Upper lobe of left lung (tissue), 6 donors: Measurements from ENCODE around the gene SCUBE1. TPM values are rescaled to one million over a fixed set of nuclear protein-coding genes. Genes with fewer than 3 reads are reported as not detected.
A peak's percentile ranks its signal among the peaks of the same experiment; 100 is the strongest.

Experiments used
- ATAC-seq, 2 donors: fragments of 200-7000 bp; cut with Tn5 transposase; one replicate each; pipeline ENCODE4 v1.9.1; 2022; ENCODE audit warnings: mild to moderate bottlenecking in 2 of 2, moderate library complexity in 2 of 2; ENCODE audit not compliant: low FRiP score in 2 of 2
- DNase-seq, 2 donors: peaks; one replicate each; pipeline ENCODE4 v3.0.0-alpha.2; 2019 to 2020
- H3K27ac ChIP-seq, 4 donors: fragments of 200-600 bp; sonication (generic); one replicate each; pipeline ENCODE4 v1.5.1; 2016 to 2019
- H3K27me3 ChIP-seq, 4 donors: fragments of 200-600 bp; sonication (generic); one replicate each; pipeline ENCODE4 v1.5.1; 2017 to 2019
- H3K36me3 ChIP-seq, 4 donors: fragments of 200-600 bp; sonication (generic); one replicate each; pipeline ENCODE4 v1.5.1; 2016 to 2019
- H3K4me1 ChIP-seq, 4 donors: fragments of 200-600 bp; sonication (generic); one replicate each; pipeline ENCODE4 v1.5.1; 2018 to 2019
- H3K4me3 ChIP-seq, 4 donors: fragments of 200-600 bp; sonication (generic); one replicate each; pipeline ENCODE4 v1.5.1; 2017 to 2019; ENCODE audit warnings: mild to moderate bottlenecking in 2 of 4, moderate library complexity in 1 of 4
- H3K9me3 ChIP-seq, 4 donors: fragments of 200-600 bp; sonication (generic); one replicate each; pipeline ENCODE4 v1.5.1; 2018 to 2019
- EP300 ChIP-seq, 4 donors: sonication (generic); formaldehyde crosslinking; IDR thresholded peaks; one replicate each; pipeline ENCODE4 v1.5.1; 2017; ENCODE audit warnings: antibody characterized with exemption in 4 of 4, control low read depth in 2 of 4
- POLR2A ChIP-seq, 4 donors: fragments of 450-650 bp; IDR thresholded peaks; one replicate each; pipeline ENCODE4 v1.5.1; 2016 to 2017; ENCODE audit warnings: antibody characterized with exemption in 4 of 4, mild to moderate bottlenecking in 2 of 4
- POLR2AphosphoS5 ChIP-seq, 2 donors: sonication (generic); formaldehyde crosslinking; IDR thresholded peaks; one replicate each; pipeline ENCODE4 v1.5.1; 2017; ENCODE audit warnings: antibody characterized with exemption in 2 of 2
- WGBS, 2 donors: methylation state at CpG; one replicate each; pipeline ENCODE4 v1.1.5; 2017 to 2018; 5-methylcytosine and 5-hydroxymethylcytosine counted together
- total RNA-seq, 6 donors: library from RNA; depleted of rRNA in 4 of 6; stranded (reverse); fragments of >200 nt in 4 of 6; gene quantifications; one replicate each; pipeline versions ENCODE4 v1.1.0 to v1.2.1, GENCODE V29; 2016 to 2021
- TF ChIP-seq, protein P1 (sequence below), 6 experiments: fragments of 450-650 bp in 4 of 6; fragments of 200-600 bp in 2 of 6; sonication (generic) in 2 of 6; IDR thresholded peaks; one replicate each; pipeline ENCODE4 v1.5.1; 2016 to 2019; ENCODE audit warnings: antibody characterized with exemption in 6 of 6
- donor health status: DM: no; HTN: no; CAD: no; lungs with moderate emphysema.
- donor health status: DM: no; HTN: yes; CAD: no; lungs with severe emphysema.

The SCUBE1 gene
- total RNA-seq, 6 donors from 2014 or later: 9.7 to 55.9 (median 20.8) TPM

DNA sequence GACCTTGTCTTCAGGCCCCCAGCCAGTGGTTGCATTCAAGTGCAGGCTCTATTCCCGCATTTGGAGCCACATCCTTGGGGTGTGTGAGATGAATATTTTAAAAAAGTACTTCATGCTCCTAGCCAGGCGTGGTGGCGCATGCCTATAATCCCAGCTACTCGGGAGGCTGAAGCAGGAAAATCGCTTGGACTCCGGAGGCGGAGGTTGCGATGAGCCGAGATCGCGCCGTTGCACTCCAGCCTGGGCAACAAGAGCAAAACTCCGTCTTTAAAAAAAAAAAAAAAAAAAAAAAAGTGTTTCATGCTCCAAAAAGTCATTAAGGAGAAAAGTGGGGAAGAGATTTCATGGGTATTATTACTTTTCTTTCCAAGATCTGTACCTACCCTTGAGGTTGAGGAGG lies 18.0 kb downstream of the SCUBE1 start:
- H3K4me3 ChIP-seq: no peak overlapping the region
- no peaks in the 10 kb centered on the region for H3K27me3 ChIP-seq
- H3K9me3 ChIP-seq: no peaks in the 10 kb centered on the region
- TF ChIP-seq EP300 (IDR thresholded peaks at IDR 0.05): no peak
- no peak for TF ChIP-seq POLR2AphosphoS5 (IDR thresholded peaks at IDR 0.05)
- no peak for TF ChIP-seq POLR2A (IDR thresholded peaks at IDR 0.05)
- TF ChIP-seq, protein P1, sequence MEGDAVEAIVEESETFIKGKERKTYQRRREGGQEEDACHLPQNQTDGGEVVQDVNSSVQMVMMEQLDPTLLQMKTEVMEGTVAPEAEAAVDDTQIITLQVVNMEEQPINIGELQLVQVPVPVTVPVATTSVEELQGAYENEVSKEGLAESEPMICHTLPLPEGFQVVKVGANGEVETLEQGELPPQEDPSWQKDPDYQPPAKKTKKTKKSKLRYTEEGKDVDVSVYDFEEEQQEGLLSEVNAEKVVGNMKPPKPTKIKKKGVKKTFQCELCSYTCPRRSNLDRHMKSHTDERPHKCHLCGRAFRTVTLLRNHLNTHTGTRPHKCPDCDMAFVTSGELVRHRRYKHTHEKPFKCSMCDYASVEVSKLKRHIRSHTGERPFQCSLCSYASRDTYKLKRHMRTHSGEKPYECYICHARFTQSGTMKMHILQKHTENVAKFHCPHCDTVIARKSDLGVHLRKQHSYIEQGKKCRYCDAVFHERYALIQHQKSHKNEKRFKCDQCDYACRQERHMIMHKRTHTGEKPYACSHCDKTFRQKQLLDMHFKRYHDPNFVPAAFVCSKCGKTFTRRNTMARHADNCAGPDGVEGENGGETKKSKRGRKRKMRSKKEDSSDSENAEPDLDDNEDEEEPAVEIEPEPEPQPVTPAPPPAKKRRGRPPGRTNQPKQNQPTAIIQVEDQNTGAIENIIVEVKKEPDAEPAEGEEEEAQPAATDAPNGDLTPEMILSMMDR (IDR thresholded peaks at IDR 0.05): no peak
- DNase-seq: peak in 1 of 2 donors; percentile 39
- no peaks in the 10 kb centered on the region for H3K4me1 ChIP-seq
- no peaks in the 10 kb centered on the region for H3K36me3 ChIP-seq
- H3K27ac ChIP-seq: no peak overlapping the region
- 93 to 97% methylated on average over 13 of the region's 13 CpGs for WGBS, 2 donors
- no peak for ATAC-seq

GRCh38 chr22:43320943-43321900 lies 21.9 kb downstream of the SCUBE1 start:
- Histone ChIP-seq H3K27me3 (no peaks in the 10 kb centered on the region), H3K4me1 (no peaks in the 10 kb centered on the region), H3K36me3 (no peaks in the 10 kb centered on the region), H3K27ac (no peak overlapping the region), H3K9me3 (no peaks in the 10 kb centered on the region), H3K4me3 (no peak overlapping the region)
- DNase-seq: no peak
- no peak for TF ChIP-seq POLR2A (IDR thresholded peaks at IDR 0.05)
- no peak for TF ChIP-seq POLR2AphosphoS5 (IDR thresholded peaks at IDR 0.05)
- TF ChIP-seq, protein P1 (IDR thresholded peaks at IDR 0.05): no peak
- no peak for TF ChIP-seq EP300 (IDR thresholded peaks at IDR 0.05)
- no peak for ATAC-seq
- WGBS, 2 donors: 70 to 85% methylated on average over 18 to 21 of the region's 21 CpGs

DNA sequence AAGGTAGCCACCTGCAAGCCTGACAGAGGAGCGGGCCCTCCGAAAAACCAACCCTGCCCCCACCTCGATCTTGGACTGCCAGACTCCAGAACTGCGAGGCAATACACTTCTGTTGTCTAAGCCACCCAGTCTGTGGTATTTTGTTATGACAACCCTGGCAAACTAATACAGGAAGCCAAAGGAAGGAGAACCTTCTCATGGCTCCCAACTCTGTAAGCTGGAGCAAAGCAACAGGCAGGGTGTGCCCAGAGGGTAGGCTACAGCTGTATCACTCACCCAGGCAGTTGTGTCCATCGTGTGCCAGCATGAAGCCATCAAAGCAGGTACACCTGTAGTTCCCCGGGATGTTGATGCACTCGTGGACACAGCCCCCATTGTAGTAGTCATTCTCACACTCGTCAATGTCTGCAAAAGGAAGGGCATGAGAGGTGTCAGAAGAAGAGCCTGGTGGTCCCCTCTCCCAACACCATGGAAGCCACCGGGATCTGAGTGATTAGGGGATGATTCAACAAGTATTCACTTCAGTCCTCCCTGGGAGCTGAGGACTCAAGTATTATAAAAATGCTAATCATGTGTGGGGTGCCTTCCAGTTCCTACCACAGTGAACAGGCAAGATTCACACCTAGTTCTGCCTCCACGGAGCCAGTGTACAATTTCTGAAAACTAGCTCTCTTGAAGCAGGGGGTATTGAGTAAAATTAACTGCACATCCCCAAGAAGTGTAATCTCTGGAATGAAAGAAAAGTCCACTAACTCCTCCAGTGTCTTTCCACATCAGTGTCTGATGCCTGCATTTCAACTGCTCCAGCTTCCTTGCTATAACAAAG lies 23.3 kb downstream of the SCUBE1 start:
- H3K36me3 ChIP-seq: no peaks in the 10 kb centered on the region
- no peak overlapping the region for H3K4me3 ChIP-seq
- H3K27ac ChIP-seq: no peak overlapping the region
- H3K27me3 ChIP-seq: no peaks in the 10 kb centered on the region
- no peak for TF ChIP-seq POLR2A (IDR thresholded peaks at IDR 0.05)
- no peak for TF ChIP-seq EP300 (IDR thresholded peaks at IDR 0.05)
- TF ChIP-seq POLR2AphosphoS5 (IDR thresholded peaks at IDR 0.05): no peak
- TF ChIP-seq, protein P1 (IDR thresholded peaks at IDR 0.05): no peak
- DNase-seq (no peak), ATAC-seq (no peak)
- 71 to 84% methylated on average over 7 to 10 of the region's 10 CpGs for WGBS, 2 donors
- H3K4me1 ChIP-seq: no peaks in the 10 kb centered on the region
- no peaks in the 10 kb centered on the region for H3K9me3 ChIP-seq

DNA sequence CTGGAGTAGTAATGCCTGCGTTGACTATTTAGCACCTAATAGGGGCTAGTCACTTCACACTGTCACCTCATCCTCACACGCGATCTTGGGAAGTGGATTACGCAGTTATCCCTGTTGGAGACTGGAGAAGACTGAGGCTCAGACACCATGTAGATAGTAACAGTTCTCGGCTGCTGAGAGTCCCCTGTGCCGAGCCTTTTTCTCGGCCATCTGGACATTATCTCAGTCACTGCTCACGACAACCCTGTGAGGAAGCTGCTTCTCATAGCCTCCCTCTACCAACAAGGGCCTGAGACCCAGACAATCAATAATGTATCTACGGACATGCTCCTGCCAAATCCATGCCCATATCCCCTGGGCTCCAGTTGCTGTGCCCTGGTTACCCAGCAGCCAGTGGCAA lies 25.9 kb downstream of the SCUBE1 start:
- no peak overlapping the region for H3K27ac ChIP-seq
- H3K4me1 ChIP-seq: peaks cover 0 to 14% (median 6%) of the 10 kb centered on the region in 4 donors
- TF ChIP-seq POLR2AphosphoS5 (IDR thresholded peaks at IDR 0.05) (no peak), POLR2A (IDR thresholded peaks at IDR 0.05) (no peak), EP300 (IDR thresholded peaks at IDR 0.05) (no peak)
- TF ChIP-seq, protein P1 (IDR thresholded peaks at IDR 0.05): no peak
- no peaks in the 10 kb centered on the region for H3K9me3 ChIP-seq
- H3K27me3 ChIP-seq: no peaks in the 10 kb centered on the region
- 83 to 88% methylated on average over 9 of the region's 9 CpGs for WGBS, 2 donors
- H3K4me3 ChIP-seq: no peak overlapping the region
- H3K36me3 ChIP-seq: no peaks in the 10 kb centered on the region
- ATAC-seq: no peak
- DNase-seq: no peak
